ENCODE data around the gene SDHAF3.

Gene SDHAF3

DNA sequence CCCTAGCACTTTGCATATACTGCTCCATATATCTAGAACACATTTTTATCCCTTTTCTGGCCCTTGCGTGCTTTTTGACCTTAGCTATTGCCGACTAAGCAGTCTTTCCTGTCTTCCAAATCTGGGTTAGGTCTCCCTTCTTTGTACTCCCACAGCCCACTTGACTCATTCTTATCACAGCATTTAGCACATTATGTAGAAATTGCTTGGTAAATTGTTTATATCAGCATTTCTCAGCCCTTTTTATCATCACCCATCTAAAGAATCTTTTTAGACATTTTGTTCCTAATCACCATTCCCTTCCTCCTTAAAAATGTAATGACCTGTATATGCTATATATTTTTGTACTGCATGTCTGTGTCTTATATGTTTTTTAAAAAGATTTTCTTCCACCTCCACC lies 101.7 kb downstream of the SDHAF3 start:
- H3K27ac ChIP-seq (replicated peaks) = no peak overlapping the region
- DNase-seq (ENCODE audit: low read depth in 1 of 2, low spot score in 1 of 2) = no peak
- TF ChIP-seq, protein P1, sequence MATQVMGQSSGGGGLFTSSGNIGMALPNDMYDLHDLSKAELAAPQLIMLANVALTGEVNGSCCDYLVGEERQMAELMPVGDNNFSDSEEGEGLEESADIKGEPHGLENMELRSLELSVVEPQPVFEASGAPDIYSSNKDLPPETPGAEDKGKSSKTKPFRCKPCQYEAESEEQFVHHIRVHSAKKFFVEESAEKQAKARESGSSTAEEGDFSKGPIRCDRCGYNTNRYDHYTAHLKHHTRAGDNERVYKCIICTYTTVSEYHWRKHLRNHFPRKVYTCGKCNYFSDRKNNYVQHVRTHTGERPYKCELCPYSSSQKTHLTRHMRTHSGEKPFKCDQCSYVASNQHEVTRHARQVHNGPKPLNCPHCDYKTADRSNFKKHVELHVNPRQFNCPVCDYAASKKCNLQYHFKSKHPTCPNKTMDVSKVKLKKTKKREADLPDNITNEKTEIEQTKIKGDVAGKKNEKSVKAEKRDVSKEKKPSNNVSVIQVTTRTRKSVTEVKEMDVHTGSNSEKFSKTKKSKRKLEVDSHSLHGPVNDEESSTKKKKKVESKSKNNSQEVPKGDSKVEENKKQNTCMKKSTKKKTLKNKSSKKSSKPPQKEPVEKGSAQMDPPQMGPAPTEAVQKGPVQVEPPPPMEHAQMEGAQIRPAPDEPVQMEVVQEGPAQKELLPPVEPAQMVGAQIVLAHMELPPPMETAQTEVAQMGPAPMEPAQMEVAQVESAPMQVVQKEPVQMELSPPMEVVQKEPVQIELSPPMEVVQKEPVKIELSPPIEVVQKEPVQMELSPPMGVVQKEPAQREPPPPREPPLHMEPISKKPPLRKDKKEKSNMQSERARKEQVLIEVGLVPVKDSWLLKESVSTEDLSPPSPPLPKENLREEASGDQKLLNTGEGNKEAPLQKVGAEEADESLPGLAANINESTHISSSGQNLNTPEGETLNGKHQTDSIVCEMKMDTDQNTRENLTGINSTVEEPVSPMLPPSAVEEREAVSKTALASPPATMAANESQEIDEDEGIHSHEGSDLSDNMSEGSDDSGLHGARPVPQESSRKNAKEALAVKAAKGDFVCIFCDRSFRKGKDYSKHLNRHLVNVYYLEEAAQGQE (IDR thresholded peaks at IDR 0.05; ENCODE audit: insufficient replicate concordance, low read depth) = no peak
- TF ChIP-seq SPI1 (IDR thresholded peaks at IDR 0.05; ENCODE audit: borderline replicate concordance, low read depth) (no peak), POLR2AphosphoS5 (IDR thresholded peaks at IDR 0.05; ENCODE audit: low read depth) (no peak), CTCF (IDR thresholded peaks at IDR 0.05; ENCODE audit: insufficient read depth, low read length) (no peak), GABPA (IDR thresholded peaks at IDR 0.05; ENCODE audit: low read depth) (no peak)
- H3K27me3 ChIP-seq (ENCODE audit: insufficient read depth, poor library complexity, severe bottlenecking) = no peaks in the 10 kb centered on the region
- H3K4me3 ChIP-seq (replicated peaks; ENCODE audit: insufficient read depth, low read length) = no peak overlapping the region

DNA sequence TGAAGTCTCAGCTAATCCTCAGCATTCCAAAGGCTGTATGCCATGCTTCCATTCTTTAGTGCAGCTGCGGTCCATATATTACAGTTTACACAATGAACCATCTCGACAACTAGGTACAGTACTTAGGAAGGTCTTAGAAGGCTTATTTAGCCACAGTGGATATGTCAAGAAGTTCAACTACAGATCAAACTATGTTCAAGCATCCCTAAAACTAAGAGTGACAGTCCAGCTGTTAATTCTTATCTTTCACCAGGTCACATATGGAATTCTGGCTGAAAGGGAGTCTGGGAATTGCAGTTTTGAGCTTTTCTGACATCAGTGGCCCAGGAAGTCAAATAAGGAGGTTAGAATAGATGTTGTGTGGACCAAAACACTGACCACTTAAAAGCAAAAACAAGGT lies 106.8 kb downstream of the SDHAF3 start:
- no peak for TF ChIP-seq POLR2AphosphoS5 (IDR thresholded peaks at IDR 0.05; ENCODE audit: low read depth)
- no peak for TF ChIP-seq CTCF (IDR thresholded peaks at IDR 0.05; ENCODE audit: insufficient read depth, low read length)
- TF ChIP-seq, protein P1 (IDR thresholded peaks at IDR 0.05; ENCODE audit: insufficient replicate concordance, low read depth) = no peak
- TF ChIP-seq GABPA (IDR thresholded peaks at IDR 0.05; ENCODE audit: low read depth) = no peak
- TF ChIP-seq SPI1 (IDR thresholded peaks at IDR 0.05; ENCODE audit: borderline replicate concordance, low read depth) = no peak
- Histone ChIP-seq H3K27me3 (ENCODE audit: insufficient read depth, poor library complexity, severe bottlenecking) (no peaks in the 10 kb centered on the region), H3K4me3 (replicated peaks; ENCODE audit: insufficient read depth, low read length) (no peak overlapping the region), H3K27ac (replicated peaks) (no peak overlapping the region)
- DNase-seq (ENCODE audit: low read depth in 1 of 2, low spot score in 1 of 2) = no peak

- Histone ChIP-seq H3K4me3 (replicated peaks; ENCODE audit: insufficient read depth, low read length) (no peak overlapping the region), H3K27ac (replicated peaks) (no peak overlapping the region), H3K27me3 (ENCODE audit: insufficient read depth, poor library complexity, severe bottlenecking) (no peaks in the 10 kb centered on the region)
- TF ChIP-seq CTCF (IDR thresholded peaks at IDR 0.05; ENCODE audit: insufficient read depth, low read length) = no peak
- no peak for TF ChIP-seq GABPA (IDR thresholded peaks at IDR 0.05; ENCODE audit: low read depth)
- TF ChIP-seq, protein P1 (IDR thresholded peaks at IDR 0.05; ENCODE audit: insufficient replicate concordance, low read depth) = no peak
- TF ChIP-seq SPI1 (IDR thresholded peaks at IDR 0.05; ENCODE audit: borderline replicate concordance, low read depth) = no peak
- TF ChIP-seq POLR2AphosphoS5 (IDR thresholded peaks at IDR 0.05; ENCODE audit: low read depth) = no peak
- no peak for DNase-seq (ENCODE audit: low read depth in 1 of 2, low spot score in 1 of 2)
These were observed 109.0 kb downstream of the SDHAF3 start for GRCh38 chr7:97226541-97226940.

Measured in HL-60 (cell line).